Measurements from ENCODE around the gene RIPOR1. TPM values are rescaled to one million over a fixed set of nuclear protein-coding genes. Genes with fewer than 3 reads are reported as not detected.

RIPOR1 gene, protein sequence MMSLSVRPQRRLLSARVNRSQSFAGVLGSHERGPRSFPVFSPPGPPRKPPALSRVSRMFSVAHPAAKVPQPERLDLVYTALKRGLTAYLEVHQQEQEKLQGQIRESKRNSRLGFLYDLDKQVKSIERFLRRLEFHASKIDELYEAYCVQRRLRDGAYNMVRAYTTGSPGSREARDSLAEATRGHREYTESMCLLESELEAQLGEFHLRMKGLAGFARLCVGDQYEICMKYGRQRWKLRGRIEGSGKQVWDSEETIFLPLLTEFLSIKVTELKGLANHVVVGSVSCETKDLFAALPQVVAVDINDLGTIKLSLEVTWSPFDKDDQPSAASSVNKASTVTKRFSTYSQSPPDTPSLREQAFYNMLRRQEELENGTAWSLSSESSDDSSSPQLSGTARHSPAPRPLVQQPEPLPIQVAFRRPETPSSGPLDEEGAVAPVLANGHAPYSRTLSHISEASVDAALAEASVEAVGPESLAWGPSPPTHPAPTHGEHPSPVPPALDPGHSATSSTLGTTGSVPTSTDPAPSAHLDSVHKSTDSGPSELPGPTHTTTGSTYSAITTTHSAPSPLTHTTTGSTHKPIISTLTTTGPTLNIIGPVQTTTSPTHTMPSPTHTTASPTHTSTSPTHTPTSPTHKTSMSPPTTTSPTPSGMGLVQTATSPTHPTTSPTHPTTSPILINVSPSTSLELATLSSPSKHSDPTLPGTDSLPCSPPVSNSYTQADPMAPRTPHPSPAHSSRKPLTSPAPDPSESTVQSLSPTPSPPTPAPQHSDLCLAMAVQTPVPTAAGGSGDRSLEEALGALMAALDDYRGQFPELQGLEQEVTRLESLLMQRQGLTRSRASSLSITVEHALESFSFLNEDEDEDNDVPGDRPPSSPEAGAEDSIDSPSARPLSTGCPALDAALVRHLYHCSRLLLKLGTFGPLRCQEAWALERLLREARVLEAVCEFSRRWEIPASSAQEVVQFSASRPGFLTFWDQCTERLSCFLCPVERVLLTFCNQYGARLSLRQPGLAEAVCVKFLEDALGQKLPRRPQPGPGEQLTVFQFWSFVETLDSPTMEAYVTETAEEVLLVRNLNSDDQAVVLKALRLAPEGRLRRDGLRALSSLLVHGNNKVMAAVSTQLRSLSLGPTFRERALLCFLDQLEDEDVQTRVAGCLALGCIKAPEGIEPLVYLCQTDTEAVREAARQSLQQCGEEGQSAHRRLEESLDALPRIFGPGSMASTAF
- total RNA-seq, result 10 to 100 TPM; 20.6 to 41.5 (median 28.3) TPM

DNA sequence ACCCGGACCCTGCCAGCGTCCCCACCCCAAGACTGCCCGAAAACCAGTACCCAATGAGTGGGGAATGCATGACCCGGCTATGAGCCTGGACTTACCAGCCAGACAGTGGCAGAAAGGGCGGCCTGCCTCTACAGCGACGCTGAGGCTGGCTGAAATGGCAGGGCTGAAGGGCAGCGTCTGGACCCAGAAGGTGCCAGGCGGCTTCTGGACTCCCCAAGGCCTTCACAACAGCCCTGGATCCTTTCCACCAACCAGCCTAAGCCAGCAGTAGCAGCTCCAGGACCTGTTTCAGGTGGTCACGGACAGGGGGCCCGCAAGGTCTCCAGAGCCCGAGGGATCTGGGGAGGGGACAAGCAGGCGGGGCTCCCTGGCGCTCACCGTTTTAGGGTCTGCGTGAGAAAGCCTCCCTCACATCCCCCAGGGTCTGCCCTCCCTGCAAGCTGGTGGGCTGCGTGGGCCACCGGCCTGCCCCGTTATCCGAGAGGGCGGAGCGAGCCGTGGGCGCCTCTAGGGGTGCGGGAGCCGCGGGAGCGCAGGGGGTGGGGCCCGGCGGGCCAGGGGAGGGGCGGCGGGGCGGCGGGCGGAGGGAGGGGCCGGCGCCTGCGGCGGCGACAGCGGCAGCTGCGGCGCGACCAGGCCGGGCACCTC is at the start of gene RIPOR1:
Gene RIPOR1, plus strand, starts transcription at position 608 of the 648 bp plus-strand sequence. CDS start 9,618 bp downstream, outside the sequence.
- TF ChIP-seq POLR2AphosphoS5 (IDR thresholded peaks at IDR 0.05) (no peak), CTCF (IDR thresholded peaks at IDR 0.05) (no peak), EP300 (IDR thresholded peaks at IDR 0.05) (no peak), POLR2A (IDR thresholded peaks at IDR 0.05) (no peak)
- Histone ChIP-seq H3K4me1 (peaks cover 47% of the 10 kb centered on the region), H3K4me3 (peak within 1 kb of the TSS; percentile 87), H3K27me3 (no peaks in the 10 kb centered on the region), H3K27ac (peak within 1 kb of the TSS; percentile 78), H3K36me3 (no peaks in the 10 kb centered on the region), H3K9me3 (no peaks in the 10 kb centered on the region)
- no CpG with 5 or more reads among the region's 45 CpGs for WGBS
- peak in 1 of 2 donors; percentile 76 for DNase-seq (ENCODE audit: low spot score in 2 of 2)

DNA sequence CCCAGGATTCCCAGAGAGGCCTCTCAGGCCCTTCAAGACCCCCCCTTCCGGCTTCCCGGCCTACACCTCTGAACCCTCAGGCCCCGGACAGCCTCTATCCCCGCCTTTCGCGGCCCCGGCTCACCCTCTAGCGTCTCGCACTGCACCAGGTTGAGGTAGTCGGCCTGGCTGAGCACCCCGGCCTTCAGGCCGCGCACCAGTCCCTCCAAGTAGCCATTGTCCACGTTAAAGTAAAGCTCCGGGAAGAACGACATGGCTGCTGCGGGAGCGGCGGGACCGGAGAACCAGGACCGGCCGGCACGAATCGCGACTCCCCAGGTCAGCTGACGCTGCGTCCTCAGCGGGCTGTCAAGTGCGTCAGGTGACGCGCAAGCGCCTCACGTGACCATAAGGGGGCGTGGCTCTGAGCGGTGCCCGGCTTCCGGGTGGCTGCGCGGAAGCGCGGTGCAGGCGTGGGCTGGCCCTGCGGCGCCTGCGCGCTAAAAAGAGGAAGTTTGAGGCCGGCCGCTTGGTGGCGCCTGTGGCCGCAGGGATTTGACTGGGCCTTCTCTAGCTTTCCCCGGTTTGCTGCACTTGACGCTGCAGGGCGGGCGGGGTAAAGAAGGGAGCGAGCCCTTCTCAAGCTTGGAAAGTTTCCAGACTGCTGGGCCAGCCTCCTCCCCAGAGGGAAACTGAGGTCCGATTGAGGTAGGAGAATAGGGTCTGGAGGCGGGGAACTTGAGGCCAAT is 47.6 kb upstream of the RIPOR1 start, which contains the start of gene ATP6V0D1:
Gene ATP6V0D1, minus strand, starts transcription at position 325 of the 728 bp plus-strand sequence. Its CDS starts 71 bp downstream, at position 254.
- 0% methylated on average over 11 of the region's 57 CpGs for WGBS
- no peaks in the 10 kb centered on the region for H3K9me3 ChIP-seq
- H3K27ac ChIP-seq, result peak within 1 kb of the TSS; percentile 90
- no peaks in the 10 kb centered on the region for H3K27me3 ChIP-seq
- peak within 1 kb of the TSS; percentile 73 for H3K4me3 ChIP-seq
- peaks cover 11% of the 10 kb centered on the region for H3K36me3 ChIP-seq
- peak; percentile 98 to 99 for DNase-seq (ENCODE audit: low spot score in 2 of 2)
- TF ChIP-seq POLR2AphosphoS5 (IDR thresholded peaks at IDR 0.05), result peak; percentile 78 to 98 (median 95)
- peak; percentile 81 to 91 for TF ChIP-seq CTCF (IDR thresholded peaks at IDR 0.05)
- TF ChIP-seq EP300 (IDR thresholded peaks at IDR 0.05), result no peak
- TF ChIP-seq POLR2A (IDR thresholded peaks at IDR 0.05), result peak in 1 of 2 donors; percentile 93
- peaks cover 59% of the 10 kb centered on the region for H3K4me1 ChIP-seq

DNA sequence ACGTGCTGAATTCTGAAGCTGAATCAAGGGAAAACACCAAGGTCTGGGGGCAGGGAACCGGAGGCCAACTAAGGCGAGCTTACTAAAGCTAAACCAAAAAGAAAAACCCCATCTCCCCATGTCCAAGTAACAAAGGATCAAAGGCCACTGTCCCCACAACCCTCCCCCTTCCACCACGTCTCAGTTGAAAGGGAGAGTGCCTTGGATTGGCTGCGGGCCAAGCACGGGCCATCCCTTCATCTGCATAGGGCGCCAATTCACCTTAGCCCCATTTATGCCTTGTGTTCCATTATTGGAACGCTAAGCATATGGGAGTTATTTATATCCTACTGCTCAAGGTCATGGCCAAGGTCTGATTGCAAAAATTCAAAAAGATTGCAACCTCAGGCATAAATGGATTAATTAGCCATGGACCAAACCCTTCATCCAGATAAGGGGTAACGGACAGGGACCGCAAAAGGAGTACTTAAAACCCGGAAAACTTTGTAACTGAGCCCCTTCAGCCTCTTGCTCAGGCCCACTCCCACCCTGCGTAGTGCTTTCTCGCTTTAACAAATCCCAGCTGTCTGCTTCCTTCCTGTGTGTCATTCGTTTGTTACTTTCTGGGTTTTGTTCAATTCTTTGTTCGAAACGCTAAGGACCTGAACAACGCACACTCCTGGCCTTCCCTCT is 46.9 kb upstream of the RIPOR1 start:
- 8% methylated on average over 17 of the region's 17 CpGs for WGBS
- peak overlapping the region; percentile 73 for H3K4me3 ChIP-seq
- peaks cover 11% of the 10 kb centered on the region for H3K36me3 ChIP-seq
- H3K4me1 ChIP-seq, result peaks cover 54% of the 10 kb centered on the region
- no peaks in the 10 kb centered on the region for H3K27me3 ChIP-seq
- peak in 1 of 2 donors; percentile 82 for DNase-seq (ENCODE audit: low spot score in 2 of 2)
- peak overlapping the region; percentile 90 for H3K27ac ChIP-seq
- TF ChIP-seq POLR2A (IDR thresholded peaks at IDR 0.05) (no peak), EP300 (IDR thresholded peaks at IDR 0.05) (no peak), CTCF (IDR thresholded peaks at IDR 0.05) (no peak), POLR2AphosphoS5 (IDR thresholded peaks at IDR 0.05) (no peak)
- no peaks in the 10 kb centered on the region for H3K9me3 ChIP-seq

All from suprapubic skin (tissue), 4 donors.